Colonic mucosa (tissue), 4 donors: ENCODE results near the gene CFHR1. TPM values are rescaled to one million over a fixed set of nuclear protein-coding genes. Genes with fewer than 3 reads are reported as not detected.

Experiments
- DNase-seq: peaks from one replicate; pipeline ENCODE4 v3.0.0-alpha.2; 2020
- H3K27ac ChIP-seq: fragments of 200-600 bp; one replicate; pipeline ENCODE4 v1.8.0; 2021
- H3K27me3 ChIP-seq: fragments of 200-600 bp; one replicate; pipeline ENCODE4 v1.8.0; 2021
- H3K36me3 ChIP-seq: fragments of 200-600 bp; one replicate; pipeline ENCODE4 v1.8.0; 2021
- H3K4me1 ChIP-seq: fragments of 200-600 bp; one replicate; pipeline ENCODE4 v1.8.0; 2021; ENCODE audit warnings: mild to moderate bottlenecking
- H3K4me3 ChIP-seq: fragments of 200-600 bp; one replicate; pipeline ENCODE4 v1.8.0; 2021
- H3K9ac ChIP-seq, 2 donors: one replicate each; pipeline ENCODE4 v1.7.0; 2013; ENCODE audit warnings: control low read depth in 2 of 2, low read depth in 2 of 2, low read length in 2 of 2
- H3K9me3 ChIP-seq: fragments of 200-600 bp; one replicate; pipeline ENCODE4 v1.8.0; 2021
- intact Hi-C: fragments of 100-400 bp; cut with DNase I; formaldehyde crosslinking; loops from one replicate; pipeline ENCODE4 v1.14.1; 2022
- total RNA-seq, 2 donors: library from RNA; stranded (reverse); fragmentation: NEBNext Ultra II Directional in 1 of 2; extraction: Animal tissue kit (Norgen Biotek cat#: 25700) in 1 of 2; gene quantifications; one replicate each; pipeline ENCODE4 v1.2.1, GENCODE V29; 2021
- TF ChIP-seq, protein P1 (sequence below): fragments of 200-600 bp; IDR thresholded peaks from one replicate; pipeline ENCODE4 v1.8.0; 2022; ENCODE audit warnings: antibody characterized with exemption, mild to moderate bottlenecking
- donor health status: healthy.
- donor health status: DM: no; HTN: no; CAD: no.
- donor health status: DM: no; HTN: no; CAD: no.

CFHR1 gene
- total RNA-seq, 2 donors from 2014 or later = 0.32 to 0.57 TPM

DNA sequence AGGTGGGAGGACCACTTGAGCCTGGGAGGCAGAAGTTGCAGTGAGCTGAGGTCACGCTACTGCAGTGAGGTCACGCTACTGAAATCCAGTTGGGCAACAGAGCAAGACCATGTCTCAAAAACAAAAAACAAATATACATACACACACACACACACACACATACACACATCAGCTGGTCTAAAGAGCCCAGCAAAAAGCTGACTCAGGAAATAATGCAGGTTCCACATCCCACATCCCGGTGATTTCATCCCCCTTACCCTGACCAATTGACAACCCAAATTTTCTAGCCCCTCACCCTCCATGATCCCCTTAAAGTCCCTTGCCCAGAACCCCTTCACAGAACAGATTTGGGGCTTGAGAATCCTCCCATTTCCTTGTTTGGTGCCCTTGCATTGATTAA, 56.4 kb downstream of the CFHR1 start:
- TF ChIP-seq, protein P1, sequence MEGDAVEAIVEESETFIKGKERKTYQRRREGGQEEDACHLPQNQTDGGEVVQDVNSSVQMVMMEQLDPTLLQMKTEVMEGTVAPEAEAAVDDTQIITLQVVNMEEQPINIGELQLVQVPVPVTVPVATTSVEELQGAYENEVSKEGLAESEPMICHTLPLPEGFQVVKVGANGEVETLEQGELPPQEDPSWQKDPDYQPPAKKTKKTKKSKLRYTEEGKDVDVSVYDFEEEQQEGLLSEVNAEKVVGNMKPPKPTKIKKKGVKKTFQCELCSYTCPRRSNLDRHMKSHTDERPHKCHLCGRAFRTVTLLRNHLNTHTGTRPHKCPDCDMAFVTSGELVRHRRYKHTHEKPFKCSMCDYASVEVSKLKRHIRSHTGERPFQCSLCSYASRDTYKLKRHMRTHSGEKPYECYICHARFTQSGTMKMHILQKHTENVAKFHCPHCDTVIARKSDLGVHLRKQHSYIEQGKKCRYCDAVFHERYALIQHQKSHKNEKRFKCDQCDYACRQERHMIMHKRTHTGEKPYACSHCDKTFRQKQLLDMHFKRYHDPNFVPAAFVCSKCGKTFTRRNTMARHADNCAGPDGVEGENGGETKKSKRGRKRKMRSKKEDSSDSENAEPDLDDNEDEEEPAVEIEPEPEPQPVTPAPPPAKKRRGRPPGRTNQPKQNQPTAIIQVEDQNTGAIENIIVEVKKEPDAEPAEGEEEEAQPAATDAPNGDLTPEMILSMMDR = no peak

DNA sequence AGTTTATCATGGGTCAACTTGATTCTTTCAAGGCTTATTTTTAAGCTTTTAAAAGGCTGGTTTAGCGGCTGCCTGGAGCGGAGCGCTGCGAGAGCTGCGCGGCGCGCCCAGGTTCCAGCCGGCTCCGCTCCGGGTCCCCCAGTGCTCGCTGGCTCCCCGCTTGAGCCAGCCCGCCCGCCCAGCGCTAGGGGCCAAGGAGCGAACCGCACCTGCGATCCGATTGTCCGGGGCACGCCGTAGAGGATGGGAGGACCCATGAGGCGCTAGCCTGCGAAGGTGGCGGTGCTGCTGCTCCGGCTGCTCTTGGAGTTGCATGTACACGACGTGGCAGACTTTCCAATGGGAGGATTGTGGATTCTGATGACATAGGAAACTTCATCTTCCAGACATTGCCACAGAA, 58.4 kb downstream of the CFHR1 start:
- H3K4me1 ChIP-seq = no peaks in the 10 kb centered on the region
- no peak overlapping the region for H3K9ac ChIP-seq
- H3K27me3 ChIP-seq = no peaks in the 10 kb centered on the region
- DNase-seq = no peak
- intact Hi-C loops = no loop called here
- H3K36me3 ChIP-seq = no peaks in the 10 kb centered on the region
- no peak overlapping the region for H3K4me3 ChIP-seq
- TF ChIP-seq, protein P1 = no peak
- no peaks in the 10 kb centered on the region for H3K9me3 ChIP-seq
- H3K27ac ChIP-seq = no peak overlapping the region

More for the DNA sequence above, 56.4 kb downstream of the CFHR1 start:
- no peak overlapping the region for H3K27ac ChIP-seq
- H3K36me3 ChIP-seq = no peaks in the 10 kb centered on the region
- intact Hi-C loops = no loop called here
- no peak overlapping the region for H3K9ac ChIP-seq
- no peaks in the 10 kb centered on the region for H3K4me1 ChIP-seq
- no peaks in the 10 kb centered on the region for H3K9me3 ChIP-seq
- no peak overlapping the region for H3K4me3 ChIP-seq
- no peak for DNase-seq
- H3K27me3 ChIP-seq = no peaks in the 10 kb centered on the region

Other genes starting within 250 kb of the CFHR1 start
- gene KCNT2, start 211.3 kb upstream of the CFHR1 start, total RNA-seq = under 1 TPM; 0.56 to 0.82 TPM
- gene CFH, start 167.7 kb upstream of the CFHR1 start, total RNA-seq = 10 to 100 TPM; 15.4 to 20.5 TPM
- gene CFHR3, start 44.9 kb upstream of the CFHR1 start, total RNA-seq = under 1 TPM in 1 of 2 donors, not detected in 1; 0.15 TPM
- gene CFHR4, start 68.3 kb downstream of the CFHR1 start, total RNA-seq = not detected
- gene CFHR2, start 124.0 kb downstream of the CFHR1 start, total RNA-seq = under 1 TPM in 1 of 2 donors, not detected in 1; 0.27 TPM
- gene CFHR5, start 157.8 kb downstream of the CFHR1 start, total RNA-seq = not detected
- not detected for gene F13B, start 247.5 kb downstream of the CFHR1 start, total RNA-seq